Panc1 (cell line): ENCODE measurements around the gene SRC.

ENCODE experiments used
- CTCF ChIP-seq: fragments of 450-650 bp; IDR thresholded peaks from 2 replicates; pipeline ENCODE4 v1.5.1; 2017; ENCODE audit warnings: mild to moderate bottlenecking
- POLR2AphosphoS5 ChIP-seq: IDR thresholded peaks from 2 replicates; pipeline ENCODE4 v1.6.1; 2012; ENCODE audit warnings: mild to moderate bottlenecking, low read depth, low read length, moderate library complexity
- SIN3A ChIP-seq: IDR thresholded peaks from 2 replicates; pipeline ENCODE4 v1.6.1; 2012; ENCODE audit warnings: low read depth, mild to moderate bottlenecking, low read length, moderate library complexity, borderline replicate concordance; ENCODE audit not compliant: insufficient read depth
- TCF7L2 ChIP-seq: IDR thresholded peaks from 2 replicates; pipeline ENCODE4 v1.6.1; 2011; ENCODE audit warnings: mild to moderate bottlenecking, low read depth, low read length, inconsistent platforms
- TF ChIP-seq, protein P1 (sequence below), 2 experiments: IDR thresholded peaks; 2 replicates each; pipeline ENCODE4 v1.6.1; 2011 to 2012; ENCODE audit warnings: low read depth in 2 of 2, control low read depth in 1 of 2, low read length in 1 of 2, mild to moderate bottlenecking in 1 of 2, moderate library complexity in 1 of 2; ENCODE audit not compliant: insufficient read depth in 1 of 2

DNA sequence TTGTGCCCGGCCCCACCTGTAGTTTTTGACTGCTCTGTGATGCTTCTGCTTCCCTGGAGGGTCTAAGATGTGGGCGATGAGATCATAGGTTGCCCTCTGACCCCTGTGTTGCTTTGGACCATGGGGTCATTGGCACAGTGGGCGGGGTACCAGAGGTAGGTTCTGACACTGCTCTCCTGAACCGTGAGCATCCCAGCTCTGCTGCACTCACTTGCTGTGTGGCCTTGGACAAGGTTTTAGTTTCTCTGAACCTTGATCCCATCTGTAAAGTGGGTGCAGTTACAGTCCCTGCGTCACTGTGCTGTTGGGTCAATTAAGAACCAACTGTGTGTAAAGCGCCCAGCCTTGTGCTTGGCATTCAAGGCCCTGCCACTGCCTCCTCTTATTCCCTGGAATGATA lies 30.9 kb downstream of the SRC start:
- TF ChIP-seq POLR2AphosphoS5 = no peak
- TF ChIP-seq CTCF = no peak
- TF ChIP-seq, protein P1, sequence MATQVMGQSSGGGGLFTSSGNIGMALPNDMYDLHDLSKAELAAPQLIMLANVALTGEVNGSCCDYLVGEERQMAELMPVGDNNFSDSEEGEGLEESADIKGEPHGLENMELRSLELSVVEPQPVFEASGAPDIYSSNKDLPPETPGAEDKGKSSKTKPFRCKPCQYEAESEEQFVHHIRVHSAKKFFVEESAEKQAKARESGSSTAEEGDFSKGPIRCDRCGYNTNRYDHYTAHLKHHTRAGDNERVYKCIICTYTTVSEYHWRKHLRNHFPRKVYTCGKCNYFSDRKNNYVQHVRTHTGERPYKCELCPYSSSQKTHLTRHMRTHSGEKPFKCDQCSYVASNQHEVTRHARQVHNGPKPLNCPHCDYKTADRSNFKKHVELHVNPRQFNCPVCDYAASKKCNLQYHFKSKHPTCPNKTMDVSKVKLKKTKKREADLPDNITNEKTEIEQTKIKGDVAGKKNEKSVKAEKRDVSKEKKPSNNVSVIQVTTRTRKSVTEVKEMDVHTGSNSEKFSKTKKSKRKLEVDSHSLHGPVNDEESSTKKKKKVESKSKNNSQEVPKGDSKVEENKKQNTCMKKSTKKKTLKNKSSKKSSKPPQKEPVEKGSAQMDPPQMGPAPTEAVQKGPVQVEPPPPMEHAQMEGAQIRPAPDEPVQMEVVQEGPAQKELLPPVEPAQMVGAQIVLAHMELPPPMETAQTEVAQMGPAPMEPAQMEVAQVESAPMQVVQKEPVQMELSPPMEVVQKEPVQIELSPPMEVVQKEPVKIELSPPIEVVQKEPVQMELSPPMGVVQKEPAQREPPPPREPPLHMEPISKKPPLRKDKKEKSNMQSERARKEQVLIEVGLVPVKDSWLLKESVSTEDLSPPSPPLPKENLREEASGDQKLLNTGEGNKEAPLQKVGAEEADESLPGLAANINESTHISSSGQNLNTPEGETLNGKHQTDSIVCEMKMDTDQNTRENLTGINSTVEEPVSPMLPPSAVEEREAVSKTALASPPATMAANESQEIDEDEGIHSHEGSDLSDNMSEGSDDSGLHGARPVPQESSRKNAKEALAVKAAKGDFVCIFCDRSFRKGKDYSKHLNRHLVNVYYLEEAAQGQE (IDR thresholded peaks at IDR 0.05; ENCODE audit: insufficient read depth in 1 of 2, low read depth in 2 of 2, low read length in 1 of 2) = no peak
- no peak for TF ChIP-seq SIN3A
- no peak for TF ChIP-seq TCF7L2
